H1 (cell line): Measurements from ENCODE around the gene SLC25A45. TPM values are rescaled to one million over a fixed set of nuclear protein-coding genes. Genes with fewer than 3 reads are reported as not detected.

Experiments
- CTCF ChIA-PET: fragments of 300-600 bp; sonication (Branson Sonifier 250); formaldehyde crosslinking; loops from one replicate; lab custom pipeline; 2021; ENCODE audit not compliant: partially characterized antibody; lab: Charles Lee
- POLR2A ChIA-PET: fragments of 300-600 bp; sonication (Branson Sonifier 250); formaldehyde crosslinking; loops from one replicate; lab custom pipeline; 2021; ENCODE audit warnings: inconsistent platforms; ENCODE audit not compliant: partially characterized antibody; lab: Charles Lee
- DNase-seq, 2 experiments: peaks; one replicate each; pipeline versions ENCODE4 v3.0.0 to v3.0.0-alpha.2; 2010 to 2022; ENCODE audit warnings: low spot score in 2 of 2, low read depth in 1 of 2, mixed read lengths in 1 of 2
- FAIRE-seq: peaks from 2 replicates; lab custom pipeline; 2011; peaks lifted over from hg19 to GRCh38; lab: Jason Lieb, UNC
- H2AFZ ChIP-seq: 2 replicates; pipeline ENCODE4 v1.8.1; 2012; ENCODE audit warnings: low read length, inconsistent platforms
- H2AK5ac ChIP-seq: 2 replicates; pipeline ENCODE4 v1.6.1; 2013; ENCODE audit warnings: low read depth, low read length
- H2BK120ac ChIP-seq: replicated peaks from 2 replicates; pipeline ENCODE3; 2013; ENCODE audit warnings: low read depth, low read length, inconsistent platforms
- H2BK12ac ChIP-seq: 2 replicates; pipeline ENCODE4 v1.6.1; 2013; ENCODE audit warnings: low read depth, low read length
- H2BK15ac ChIP-seq: 2 replicates; pipeline ENCODE4 v1.6.1; 2013; ENCODE audit warnings: low read length
- H2BK20ac ChIP-seq: 2 replicates; pipeline ENCODE4 v1.6.1; 2013; ENCODE audit warnings: low read length
- H2BK5ac ChIP-seq: 2 replicates; pipeline ENCODE4 v1.6.1; 2013; ENCODE audit warnings: low read depth, low read length
- H3K14ac ChIP-seq: 2 replicates; pipeline ENCODE4 v1.6.1; 2013; ENCODE audit warnings: inconsistent platforms; ENCODE audit not compliant: insufficient read length
- H3K18ac ChIP-seq: 2 replicates; pipeline ENCODE4 v1.6.1; 2013; ENCODE audit warnings: low read length; ENCODE audit errors: extremely low read depth
- H3K23ac ChIP-seq: 2 replicates; pipeline ENCODE4 v1.6.1; 2013; ENCODE audit warnings: inconsistent platforms; ENCODE audit not compliant: insufficient read length
- H3K23me2 ChIP-seq: 2 replicates; pipeline ENCODE4 v1.6.1; 2013; ENCODE audit warnings: low read depth, low read length
- H3K27ac ChIP-seq: 2 replicates; pipeline ENCODE4 v1.6.1; 2011; ENCODE audit warnings: low read depth, low read length, inconsistent platforms
- H3K27me3 ChIP-seq, 4 experiments: replicated peaks in 1 of 4; 1 replicate in 1 of 4; 2 replicates in 3 of 4; pipeline versions ENCODE4 v1.6.1 to v1.8.1; 2011 to 2013; ENCODE audit warnings: low read length in 3 of 4, mild to moderate bottlenecking in 3 of 4, inconsistent platforms in 2 of 4, mixed read lengths in 2 of 4, moderate library complexity in 1 of 4; ENCODE audit not compliant: control insufficient read depth in 3 of 4, insufficient read depth in 3 of 4; ENCODE audit errors: extremely low read depth in 1 of 4
- H3K36me3 ChIP-seq, 4 experiments: 2 replicates each; pipeline versions ENCODE4 v1.6.1 to v1.8.1; 2011 to 2013; ENCODE audit warnings: mild to moderate bottlenecking in 4 of 4, low read length in 3 of 4, moderate library complexity in 2 of 4, control low read depth in 1 of 4, inconsistent platforms in 1 of 4; ENCODE audit not compliant: insufficient read depth in 4 of 4, control insufficient read depth in 2 of 4
- H3K4ac ChIP-seq: replicated peaks from 2 replicates; pipeline ENCODE3; 2013; ENCODE audit warnings: low read length, low read depth, mixed read lengths, inconsistent platforms; ENCODE audit not compliant: insufficient read length
- H3K4me1 ChIP-seq, 4 experiments: replicated peaks in 1 of 4; 1 replicate in 1 of 4; 2 replicates in 3 of 4; pipeline versions ENCODE4 v1.6.1 to v1.8.1; 2011 to 2013; ENCODE audit warnings: low read length in 3 of 4, inconsistent platforms in 2 of 4, mixed read lengths in 1 of 4; ENCODE audit not compliant: insufficient read depth in 4 of 4, control insufficient read depth in 3 of 4
- H3K4me2 ChIP-seq, 2 experiments: 2 replicates each; pipeline versions ENCODE4 v1.6.1 to v1.8.1; 2011 to 2013; ENCODE audit warnings: low read depth in 2 of 2, low read length in 2 of 2, control low read depth in 1 of 2, inconsistent platforms in 1 of 2, mild to moderate bottlenecking in 1 of 2; ENCODE audit not compliant: insufficient read depth in 1 of 2
- H3K4me3 ChIP-seq, 4 experiments: fragments of 200-600, 300-600 bp in 1 of 4; sonication (generic), shearing (Covaris generic), sonication (Bioruptor Twin) in 1 of 4; 2 replicates each; pipeline versions ENCODE4 v1.5.1 to v1.8.1; 2011 to 2016; ENCODE audit warnings: low read length in 4 of 4, low read depth in 3 of 4, control low read depth in 2 of 4, inconsistent platforms in 2 of 4, mild to moderate bottlenecking in 2 of 4, mixed read lengths in 1 of 4, moderate library complexity in 1 of 4; ENCODE audit not compliant: insufficient read depth in 2 of 4; ENCODE audit errors: extremely low read depth in 1 of 4
- H3K56ac ChIP-seq: replicated peaks from 2 replicates; pipeline ENCODE3; 2013; ENCODE audit warnings: low read depth, mild to moderate bottlenecking, mixed read lengths, low read length, inconsistent platforms; ENCODE audit not compliant: insufficient read length
- H3K79me1 ChIP-seq: 2 replicates; pipeline ENCODE4 v1.6.1; 2013; ENCODE audit warnings: low read depth, low read length, control low read depth
- H3K79me2 ChIP-seq, 2 experiments: 2 replicates each; pipeline versions ENCODE4 v1.6.1 to v1.8.1; 2012 to 2013; ENCODE audit warnings: low read length in 2 of 2, mild to moderate bottlenecking in 2 of 2, inconsistent platforms in 1 of 2; ENCODE audit not compliant: insufficient read depth in 2 of 2, control insufficient read depth in 1 of 2
- H3K9ac ChIP-seq, 4 experiments: replicated peaks in 1 of 4; 1 replicate in 1 of 4; 2 replicates in 3 of 4; pipeline versions ENCODE4 v1.6.1 to v1.8.1; 2011 to 2013; ENCODE audit warnings: low read depth in 3 of 4, low read length in 3 of 4, control low read depth in 2 of 4, mild to moderate bottlenecking in 2 of 4, moderate library complexity in 2 of 4, inconsistent platforms in 1 of 4; ENCODE audit errors: extremely low read depth in 1 of 4
- H3K9me3 ChIP-seq, 2 experiments: 2 replicates each; pipeline versions ENCODE4 v1.6.1 to v1.8.1; 2012 to 2013; ENCODE audit warnings: mild to moderate bottlenecking in 2 of 2, moderate library complexity in 2 of 2, control low read depth in 1 of 2, inconsistent platforms in 1 of 2, low read depth in 1 of 2, low read length in 1 of 2, mixed read lengths in 1 of 2; ENCODE audit not compliant: insufficient read depth in 2 of 2
- H4K20me1 ChIP-seq, 2 experiments: replicated peaks in 1 of 2; 2 replicates each; pipeline versions ENCODE3 to v1.8.1; 2011 to 2013; ENCODE audit warnings: inconsistent platforms in 2 of 2, low read length in 2 of 2, mild to moderate bottlenecking in 1 of 2; ENCODE audit not compliant: insufficient read depth in 2 of 2, control insufficient read depth in 1 of 2
- H4K5ac ChIP-seq: 2 replicates; pipeline ENCODE4 v1.6.1; 2013; ENCODE audit warnings: low read length, low read depth, mixed read lengths, inconsistent platforms; ENCODE audit not compliant: insufficient read length
- H4K8ac ChIP-seq: 2 replicates; pipeline ENCODE4 v1.8.0; 2013; ENCODE audit warnings: mild to moderate bottlenecking, moderate library complexity, low read length, inconsistent platforms; ENCODE audit not compliant: insufficient read depth; ENCODE audit errors: extremely low read depth
- H4K91ac ChIP-seq: replicated peaks from 2 replicates; pipeline ENCODE3; 2013; ENCODE audit warnings: low read length, mixed read lengths, inconsistent platforms; ENCODE audit not compliant: insufficient read length
- HDAC6 ChIP-seq: IDR thresholded peaks from one replicate; pipeline ENCODE4 v1.7.1; 2012; ENCODE audit warnings: low read depth, mild to moderate bottlenecking, inconsistent platforms, low read length, moderate library complexity
- JUN ChIP-seq: IDR thresholded peaks from 2 replicates; pipeline ENCODE4 v1.6.1; 2011; ENCODE audit warnings: low read depth, mild to moderate bottlenecking, improper control_type of control experiment, low read length
- WGBS, 2 experiments: shearing (Covaris generic) in 1 of 2; methylation state at CpG; one replicate each; pipeline versions ENCODE4 v1.1.6 to v1.1.7; 2013 to 2015; ENCODE audit warnings: low lambda C conversion rate in 2 of 2, mixed read lengths in 2 of 2, inconsistent platforms in 1 of 2, low coverage in 1 of 2, missing lambda C conversion rate in 1 of 2; ENCODE audit not compliant: insufficient replicate concordance in 2 of 2, insufficient coverage in 1 of 2, insufficient read length in 1 of 2; ENCODE audit errors: extremely low coverage in 1 of 2, missing lambda C conversion rate in 1 of 2; 5-methylcytosine and 5-hydroxymethylcytosine counted together
- polyA plus RNA-seq, 7 experiments: library from polyadenylated mRNA; depleted of rRNA in 3 of 7; stranded (reverse) in 5 of 7; unstranded in 2 of 7; fragments of >200 nt in 5 of 7; fragments of 200-250 nt in 2 of 7; gene quantifications; 1 replicate in 5 of 7; 2 replicates in 1 of 7; 4 replicates in 1 of 7; pipeline versions ENCODE4 v1.2.1 to v1.2.3, GENCODE V29; 2011 to 2013; ENCODE audit warnings: missing spikeins in 2 of 7, mixed read lengths in 2 of 7
- total RNA-seq: library from RNA; stranded (reverse); fragmentation: NEBNext Ultra II Directional; extraction: Animal tissue kit (Norgen Biotek cat#: 25700); gene quantifications from 2 replicates; pipeline ENCODE4 v1.2.1, GENCODE V29; 2021
- TF ChIP-seq, protein P1 (sequence below): IDR thresholded peaks from 2 replicates; pipeline ENCODE4 v1.6.1; 2011; ENCODE audit warnings: low read depth, mild to moderate bottlenecking, low read length; ENCODE audit not compliant: insufficient read depth

SLC25A45 gene
- total and polyA plus RNA-seq, 2 of the 8 experiments (the other 6 are each of a cell fraction or from before 2014, with no cell fraction given) = 0.54 to 0.59 TPM

DNA sequence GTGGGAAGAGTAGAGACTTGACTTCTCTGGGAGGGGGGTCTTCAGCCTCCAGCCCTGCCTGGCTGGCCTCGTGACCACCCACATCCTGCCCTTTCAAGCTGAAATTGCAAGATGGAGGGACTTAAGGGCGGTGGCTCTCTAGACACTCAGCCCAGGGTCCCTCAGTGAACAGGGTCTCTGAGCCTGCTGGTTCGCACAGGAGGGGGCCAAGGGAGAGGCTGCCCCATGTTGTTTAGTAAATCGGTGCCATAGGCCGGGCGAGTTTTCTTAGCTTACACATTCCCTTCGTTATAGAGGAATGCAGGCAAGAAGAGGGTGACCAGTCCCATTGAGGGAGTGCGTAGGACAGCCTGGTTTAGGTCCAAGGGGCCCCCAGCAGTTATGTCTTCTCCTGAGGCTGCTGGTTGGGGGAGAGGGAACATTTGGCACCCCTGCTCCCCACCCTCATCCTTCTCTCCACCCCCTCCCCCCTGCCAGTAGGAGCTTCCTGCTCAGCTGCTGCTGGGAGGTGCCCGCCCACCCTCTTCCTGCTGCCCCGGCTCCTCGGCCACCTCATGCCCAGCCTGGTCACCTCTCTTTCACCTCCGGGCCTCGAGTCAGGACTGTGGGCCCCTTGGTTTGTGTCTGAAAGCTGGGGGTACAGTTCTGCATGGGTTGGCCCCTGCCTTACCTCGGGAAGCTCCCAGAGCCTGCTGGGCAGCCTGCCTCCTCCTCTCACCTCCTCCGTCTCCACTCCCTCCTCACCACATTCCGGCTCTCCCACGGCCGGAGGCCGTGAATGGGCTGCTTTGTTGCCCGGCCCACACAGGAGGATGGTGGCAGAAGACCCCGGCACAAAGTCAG, 7.9 kb upstream of the SLC25A45 start:
- FAIRE-seq (no peak), DNase-seq (no peak)
- Histone ChIP-seq H3K23me2 (peaks cover 5% of the 10 kb centered on the region; the same call in 1 of the 2 replicates), H4K8ac (peak overlapping the region; percentile 59; the same call in 1 of the 2 replicates), H2BK120ac (no peak overlapping the region), H3K79me2 (no peaks in the 10 kb centered on the region), H3K23ac (no peak overlapping the region), H4K91ac (no peak overlapping the region), H3K14ac (no peak overlapping the region), H3K56ac (no peak overlapping the region), H2BK5ac (peak overlapping the region; percentile 36; the same call in 1 of the 2 replicates), H3K27me3 (0 out of 7 replicates have a peak, but pooled peaks cover 0 to 2% (median 0%) of the 10 kb centered on the region in 4 experiments), H3K18ac (no peak overlapping the region), H2BK15ac (0 out of 2 replicates have a peak overlapping the region, but pooled peaks have one; percentile 46), H3K4ac (no peak overlapping the region), H3K4me2 (0 out of 4 replicates have a peak overlapping the region, but pooled peaks of 1 of the 2 experiments have one; percentile 29), H2BK12ac (0 out of 2 replicates have a peak overlapping the region, but pooled peaks have one; percentile 17), H3K36me3 (no peaks in the 10 kb centered on the region; a peak in 1 of 8 replicates), H4K5ac (no peak overlapping the region), H2AFZ (no peak overlapping the region), H3K4me1 (peaks cover 0 to 14% (median 5%) of the 10 kb centered on the region in 4 experiments; a peak in 5 of 7 replicates), H3K9ac (no peak overlapping the region), H2BK20ac (no peak overlapping the region), H4K20me1 (peaks cover 0 to 3% of the 10 kb centered on the region in 2 experiments), H3K27ac (no peak overlapping the region), H3K9me3 (no peaks in the 10 kb centered on the region), H2AK5ac (no peak overlapping the region; the same call in 1 of the 2 replicates), H3K4me3 (no peak overlapping the region), H3K79me1 (no peaks in the 10 kb centered on the region; the same call in 1 of the 2 replicates)
- ChIA-PET POLR2A (interaction anchor here (1.2 to 17.0 kb wide), 9 partner anchors 9 to 112 kb away, joined by 3 to 202 read pairs (median 4); partner anchors contain the start of genes MALAT1 and NEAT1), CTCF (interaction anchor here (0.7 to 5.8 kb wide), 22 partner anchors 9 to 204 kb away, joined by 3 to 57 read pairs (median 4); no protein-coding TSS in a partner anchor)
- WGBS, 2 experiments = 87% methylated on average over 18 of the region's 21 CpGs; no CpG with 5 or more reads in 1 of the 2 experiments
- TF ChIP-seq, protein P1, sequence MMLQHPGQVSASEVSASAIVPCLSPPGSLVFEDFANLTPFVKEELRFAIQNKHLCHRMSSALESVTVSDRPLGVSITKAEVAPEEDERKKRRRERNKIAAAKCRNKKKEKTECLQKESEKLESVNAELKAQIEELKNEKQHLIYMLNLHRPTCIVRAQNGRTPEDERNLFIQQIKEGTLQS = no peak
- TF ChIP-seq JUN (no peak), HDAC6 (no peak)
